GM12872 (cell line): ENCODE measurements around the gene REXO1.

Experiments used
- TF ChIP-seq, protein P1 (sequence below): IDR thresholded peaks from 3 replicates; pipeline ENCODE4 v1.5.1; 2011; ENCODE audit warnings: low read depth, mild to moderate bottlenecking, low read length, moderate library complexity; ENCODE audit not compliant: insufficient read depth

The REXO1 gene

DNA sequence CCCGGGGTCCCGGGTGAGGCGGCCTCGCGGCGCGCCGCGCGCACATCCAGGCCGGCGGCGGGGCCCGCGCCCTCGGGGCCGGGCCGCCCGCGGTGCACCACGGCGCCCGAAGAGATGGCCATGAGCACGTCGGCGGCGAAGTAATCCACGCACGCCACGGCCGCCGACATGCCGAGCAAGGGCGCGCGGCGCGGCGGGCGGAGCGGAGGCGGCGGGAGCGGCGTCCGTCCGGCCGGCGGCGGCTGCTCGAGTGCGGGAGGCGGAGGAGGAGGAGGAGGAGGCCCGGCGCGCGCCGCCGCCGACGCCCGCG, 15.0 kb upstream of the REXO1 start, which contains the start of gene KLF16:
KLF16 (minus strand) TSS at position 252 of the 310 bp plus-strand sequence; CDS start at position 170, 82 bp downstream.
- TF ChIP-seq, protein P1, sequence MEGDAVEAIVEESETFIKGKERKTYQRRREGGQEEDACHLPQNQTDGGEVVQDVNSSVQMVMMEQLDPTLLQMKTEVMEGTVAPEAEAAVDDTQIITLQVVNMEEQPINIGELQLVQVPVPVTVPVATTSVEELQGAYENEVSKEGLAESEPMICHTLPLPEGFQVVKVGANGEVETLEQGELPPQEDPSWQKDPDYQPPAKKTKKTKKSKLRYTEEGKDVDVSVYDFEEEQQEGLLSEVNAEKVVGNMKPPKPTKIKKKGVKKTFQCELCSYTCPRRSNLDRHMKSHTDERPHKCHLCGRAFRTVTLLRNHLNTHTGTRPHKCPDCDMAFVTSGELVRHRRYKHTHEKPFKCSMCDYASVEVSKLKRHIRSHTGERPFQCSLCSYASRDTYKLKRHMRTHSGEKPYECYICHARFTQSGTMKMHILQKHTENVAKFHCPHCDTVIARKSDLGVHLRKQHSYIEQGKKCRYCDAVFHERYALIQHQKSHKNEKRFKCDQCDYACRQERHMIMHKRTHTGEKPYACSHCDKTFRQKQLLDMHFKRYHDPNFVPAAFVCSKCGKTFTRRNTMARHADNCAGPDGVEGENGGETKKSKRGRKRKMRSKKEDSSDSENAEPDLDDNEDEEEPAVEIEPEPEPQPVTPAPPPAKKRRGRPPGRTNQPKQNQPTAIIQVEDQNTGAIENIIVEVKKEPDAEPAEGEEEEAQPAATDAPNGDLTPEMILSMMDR = no peak

GRCh38 chr19:1862424-1863327, 14.4 kb upstream of the REXO1 start:
- TF ChIP-seq, protein P1 = no peak

GRCh38 chr19:1862068-1862423, 13.8 kb upstream of the REXO1 start:
- TF ChIP-seq, protein P1 = no peak

- TF ChIP-seq, protein P1 = no peak
Observed at GRCh38 chr19:1861599-1862031, 13.3 kb upstream of the REXO1 start.

- TF ChIP-seq, protein P1 = no peak
Observed at GRCh38 chr19:1860821-1861598, 12.7 kb upstream of the REXO1 start.

DNA sequence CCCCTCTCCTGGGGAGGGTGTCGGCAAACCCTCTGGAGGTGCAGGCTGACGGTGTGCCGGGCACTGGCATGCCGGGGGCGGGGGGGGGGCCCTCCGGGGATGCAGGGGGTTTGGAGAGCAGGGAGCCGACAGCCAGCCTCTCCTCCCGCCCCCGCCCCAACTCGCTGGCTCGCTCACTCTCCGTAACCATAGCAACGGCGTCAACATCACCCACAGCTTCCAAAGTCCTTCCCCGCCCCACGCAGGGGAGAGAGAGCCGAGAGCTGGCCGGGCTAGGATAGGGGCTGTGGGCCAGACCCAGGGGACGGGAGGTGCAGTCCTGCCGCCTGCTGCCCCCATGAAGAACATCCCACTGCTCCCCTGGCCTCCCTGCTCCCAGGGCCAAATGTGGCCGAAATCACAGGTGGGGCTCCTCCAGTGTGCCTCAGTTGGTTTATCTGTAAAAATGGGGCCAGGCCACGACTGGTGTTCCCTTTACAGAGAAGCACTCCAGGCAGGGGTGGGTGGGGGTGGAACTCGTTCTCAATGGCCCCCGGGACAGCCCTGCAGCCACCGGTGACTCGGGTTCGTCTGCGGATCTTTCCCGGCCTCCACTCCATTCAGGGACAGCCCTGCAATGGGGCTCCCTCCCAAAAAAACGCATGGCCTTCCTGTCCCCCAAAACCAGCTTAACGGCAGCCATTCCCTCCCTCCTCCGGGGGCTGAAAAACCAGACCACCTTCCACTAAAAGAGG, 11.9 kb upstream of the REXO1 start:
- TF ChIP-seq, protein P1 = no peak

DNA sequence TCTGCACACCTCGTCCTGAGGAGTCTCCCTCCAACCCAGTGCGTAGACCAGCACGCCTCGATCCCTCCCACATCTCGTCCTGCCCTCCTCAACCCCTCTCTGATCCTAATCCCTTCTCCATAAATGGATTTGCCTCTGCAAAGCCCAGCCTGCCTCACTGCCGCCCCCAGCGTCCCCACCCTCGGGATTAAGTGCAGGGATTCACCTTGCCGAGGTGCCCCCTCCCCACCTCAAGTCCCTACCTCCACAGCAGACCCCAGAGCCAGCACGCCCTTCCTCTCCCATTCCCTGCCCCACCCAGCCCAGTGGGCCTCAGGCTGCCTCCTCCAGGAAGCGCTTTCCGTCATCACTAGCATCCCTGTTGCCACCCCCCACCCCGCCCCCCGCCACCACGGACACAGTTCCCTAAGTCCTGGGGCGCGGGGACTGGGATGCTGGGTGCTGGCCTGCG, 11.1 kb upstream of the REXO1 start:
- TF ChIP-seq, protein P1 = no peak
